ENCODE data around the gene CADPS. TPM values are rescaled to one million over a fixed set of nuclear protein-coding genes. Genes with fewer than 3 reads are reported as not detected.

CADPS gene
- total and polyA plus RNA-seq, 9 of the 15 experiments (the other 6 are each of a cell fraction or from before 2014, with no cell fraction given): not detected

GRCh38 chr3:62553811-62554210 lies 321.4 kb downstream of the CADPS start:
- H3K27ac ChIP-seq (ENCODE audit: extremely low read depth, low read depth, low read length): no peak overlapping the region
- H3K9me3 ChIP-seq (replicated peaks; ENCODE audit: control insufficient read depth, insufficient read depth, low read depth, low read length): no peaks in the 10 kb centered on the region
- H3K27me3 ChIP-seq (ENCODE audit: control insufficient read depth in 2 of 2, insufficient read depth in 2 of 2, low read length in 2 of 2): no peaks in the 10 kb centered on the region
- TF ChIP-seq XRCC3 (IDR thresholded peaks at IDR 0.05) (no peak), SMARCA5 (IDR thresholded peaks at IDR 0.05) (no peak), RBM25 (IDR thresholded peaks at IDR 0.05; ENCODE audit: low read depth, low read length, severe bottlenecking) (no peak), FOXA1 (IDR thresholded peaks at IDR 0.05; ENCODE audit: borderline replicate concordance) (no peak), NR2C1 (IDR thresholded peaks at IDR 0.05) (no peak), NR2C1 (tag; IDR thresholded peaks at IDR 0.05) (no peak), CBX1 (IDR thresholded peaks at IDR 0.05; ENCODE audit: low read depth) (no peak), DACH1 (IDR thresholded peaks at IDR 0.05; ENCODE audit: partially characterized antibody) (no peak)
- H3K4me2 ChIP-seq (ENCODE audit: insufficient read depth, low read length): no peak overlapping the region
- H3K79me2 ChIP-seq (ENCODE audit: control insufficient read depth, insufficient read depth, low read length): no peaks in the 10 kb centered on the region
- intact Hi-C loops (cut with micrococcal nuclease): no loop called here
- H3K4me1 ChIP-seq (replicated peaks in 1 of 2; ENCODE audit: control insufficient read depth in 2 of 2, insufficient read depth in 2 of 2, low read length in 2 of 2): no peaks in the 10 kb centered on the region
- in situ Hi-C loops (cut with MboI): loop anchor here (10.0 kb wide), 1 partner anchor 219 kb away; no protein-coding TSS in a partner anchor
- H3K9ac ChIP-seq (ENCODE audit: insufficient read depth in 1 of 2, low read depth in 2 of 2, low read length in 2 of 2): no peak overlapping the region
- no peak for DNase-seq (ENCODE audit: extremely low read depth in 1 of 4, low spot score in 3 of 4)
- H3K36me3 ChIP-seq (ENCODE audit: control insufficient read depth, insufficient read depth, low read length): no peaks in the 10 kb centered on the region
- ChIA-PET POLR2A (interaction anchor here (0.7 kb wide), 1 partner anchor 360 kb away, joined by 3 read pairs; no protein-coding TSS in a partner anchor), CTCF (ENCODE audit: low intra/inter-chr PET ratio) (no interaction called here)
- H4K20me1 ChIP-seq (replicated peaks; ENCODE audit: control insufficient read depth, insufficient read depth, low read length): no peaks in the 10 kb centered on the region
- 0% methylated on average over 4 of the region's 4 CpGs for WGBS (ENCODE audit: insufficient coverage, low coverage, missing lambda C conversion rate)
- ATAC-seq: no peak
- no TSS peak for BruUV-seq (replicated peaks)
- H3K9me1 ChIP-seq (ENCODE audit: control insufficient read depth, insufficient read depth, low read length): no peaks in the 10 kb centered on the region
- no peak for FAIRE-seq
- no peak overlapping the region for H2AFZ ChIP-seq (ENCODE audit: low read depth, low read length)
- H3K4me3 ChIP-seq: no peak overlapping the region

- Histone ChIP-seq H3K4me3 (no peak overlapping the region), H4K20me1 (replicated peaks; ENCODE audit: control insufficient read depth, insufficient read depth, low read length) (no peaks in the 10 kb centered on the region), H3K36me3 (ENCODE audit: control insufficient read depth, insufficient read depth, low read length) (no peaks in the 10 kb centered on the region), H3K9me1 (ENCODE audit: control insufficient read depth, insufficient read depth, low read length) (no peaks in the 10 kb centered on the region), H3K27ac (ENCODE audit: extremely low read depth, low read depth, low read length) (no peak overlapping the region), H3K9ac (ENCODE audit: insufficient read depth in 1 of 2, low read depth in 2 of 2, low read length in 2 of 2) (no peak overlapping the region), H3K4me1 (replicated peaks in 1 of 2; ENCODE audit: control insufficient read depth in 2 of 2, insufficient read depth in 2 of 2, low read length in 2 of 2) (no peaks in the 10 kb centered on the region), H3K79me2 (ENCODE audit: control insufficient read depth, insufficient read depth, low read length) (no peaks in the 10 kb centered on the region), H3K27me3 (ENCODE audit: control insufficient read depth in 2 of 2, insufficient read depth in 2 of 2, low read length in 2 of 2) (no peaks in the 10 kb centered on the region), H2AFZ (ENCODE audit: low read depth, low read length) (no peak overlapping the region), H3K4me2 (ENCODE audit: insufficient read depth, low read length) (no peak overlapping the region), H3K9me3 (replicated peaks; ENCODE audit: control insufficient read depth, insufficient read depth, low read depth, low read length) (no peaks in the 10 kb centered on the region)
- in situ Hi-C loops (cut with MboI) (loop anchor here (10.0 kb wide), 1 partner anchor 217 kb away; no protein-coding TSS in a partner anchor), intact Hi-C loops (cut with micrococcal nuclease) (no loop called here)
- FAIRE-seq (no peak), ATAC-seq (no peak), DNase-seq (ENCODE audit: extremely low read depth in 1 of 4, low spot score in 3 of 4) (no peak)
- POLR2A ChIA-PET: no interaction called here
- WGBS (ENCODE audit: insufficient coverage, low coverage, missing lambda C conversion rate): 0% methylated on average over 2 of the region's 2 CpGs
- no TSS peak for BruUV-seq (replicated peaks)
- CTCF ChIA-PET (ENCODE audit: low intra/inter-chr PET ratio): no interaction called here
- TF ChIP-seq HIVEP1 (CRISPR knock-in tag; IDR thresholded peaks at IDR 0.05) (no peak), ZNF644 (tag; IDR thresholded peaks at IDR 0.05; ENCODE audit: low read depth) (no peak), PHB2 (IDR thresholded peaks at IDR 0.05; ENCODE audit: low read depth) (no peak), RCOR1 (IDR thresholded peaks at IDR 0.05; ENCODE audit: borderline replicate concordance in 1 of 2, low read depth in 2 of 2, low read length in 2 of 2) (no peak), HES1 (IDR thresholded peaks at IDR 0.05; ENCODE audit: low read depth) (no peak), FUS (optimal IDR thresholded peaks at IDR 0.05; ENCODE audit: low read depth, low read length) (no peak), ZBTB2 (IDR thresholded peaks at IDR 0.05) (no peak)
Measured at GRCh38 chr3:62551556-62551955, 323.7 kb downstream of the CADPS start.

All from K562 (cell line).